HK-2 (cell line): ENCODE data around the gene KRT78.

Experiments used
- DNase-seq: peaks from one replicate; pipeline ENCODE4 v3.0.0-alpha.2; 2018; ENCODE audit not compliant: unreplicated experiment

The KRT78 gene

GRCh38 chr12:52812073-52812400 lies 36.8 kb downstream of the KRT78 start:
- no peak for DNase-seq

GRCh38 chr12:52811191-52812072 lies 37.4 kb downstream of the KRT78 start:
- DNase-seq: no peak

- no peak for DNase-seq
Observed at GRCh38 chr12:52810554-52810953, 38.2 kb downstream of the KRT78 start.

- no peak for DNase-seq
Observed at GRCh38 chr12:52809166-52809565, 39.6 kb downstream of the KRT78 start.

GRCh38 chr12:52808573-52809160 lies 40.1 kb downstream of the KRT78 start:
- DNase-seq: no peak

- DNase-seq: no peak
Observed at GRCh38 chr12:52807544-52808470, 41.0 kb downstream of the KRT78 start.

- no peak for DNase-seq
Observed at GRCh38 chr12:52806821-52807543, 41.8 kb downstream of the KRT78 start.

GRCh38 chr12:52806169-52806811 lies 42.5 kb downstream of the KRT78 start:
- DNase-seq: no peak

GRCh38 chr12:52805739-52806138 lies 43.1 kb downstream of the KRT78 start:
- DNase-seq: no peak

- no peak for DNase-seq
Observed at GRCh38 chr12:52805000-52805399, 43.8 kb downstream of the KRT78 start.

- no peak for DNase-seq
Observed at GRCh38 chr12:52802442-52802841, 46.4 kb downstream of the KRT78 start.

GRCh38 chr12:52801773-52802172 lies 47.0 kb downstream of the KRT78 start:
- no peak for DNase-seq

- no peak for DNase-seq
Observed at GRCh38 chr12:52800259-52800917, 48.4 kb downstream of the KRT78 start.

GRCh38 chr12:52799505-52800211 lies 49.1 kb downstream of the KRT78 start:
- no peak for DNase-seq

GRCh38 chr12:52798671-52799504 lies 49.9 kb downstream of the KRT78 start:
- peak; percentile 44 for DNase-seq

GRCh38 chr12:52798003-52798670 lies 50.7 kb downstream of the KRT78 start:
- peak; percentile 29 for DNase-seq

- DNase-seq: no peak
Observed at GRCh38 chr12:52797529-52797894, 51.3 kb downstream of the KRT78 start.

GRCh38 chr12:52796839-52797528 lies 51.8 kb downstream of the KRT78 start:
- DNase-seq: no peak
